NCI-H510A treated with DMSO at 0.1 percent for 48 hours (cell line): ENCODE measurements around the gene MEGF6.

Source experiments
- DNase-seq: peaks from one replicate; lab custom pipeline; 2025; lab: John Stamatoyannopoulos, UW

MEGF6 gene

GRCh38 chr1:3609769-3610526 lies 1.4 kb downstream of the MEGF6 start:
- DNase-seq: no peak

GRCh38 chr1:3609016-3609768 lies 2.1 kb downstream of the MEGF6 start:
- DNase-seq: no peak

GRCh38 chr1:3608154-3608553 lies 3.2 kb downstream of the MEGF6 start:
- no peak for DNase-seq

GRCh38 chr1:3607703-3608065 lies 3.6 kb downstream of the MEGF6 start:
- no peak for DNase-seq

GRCh38 chr1:3606779-3607702 lies 4.3 kb downstream of the MEGF6 start:
- DNase-seq: no peak

DNA sequence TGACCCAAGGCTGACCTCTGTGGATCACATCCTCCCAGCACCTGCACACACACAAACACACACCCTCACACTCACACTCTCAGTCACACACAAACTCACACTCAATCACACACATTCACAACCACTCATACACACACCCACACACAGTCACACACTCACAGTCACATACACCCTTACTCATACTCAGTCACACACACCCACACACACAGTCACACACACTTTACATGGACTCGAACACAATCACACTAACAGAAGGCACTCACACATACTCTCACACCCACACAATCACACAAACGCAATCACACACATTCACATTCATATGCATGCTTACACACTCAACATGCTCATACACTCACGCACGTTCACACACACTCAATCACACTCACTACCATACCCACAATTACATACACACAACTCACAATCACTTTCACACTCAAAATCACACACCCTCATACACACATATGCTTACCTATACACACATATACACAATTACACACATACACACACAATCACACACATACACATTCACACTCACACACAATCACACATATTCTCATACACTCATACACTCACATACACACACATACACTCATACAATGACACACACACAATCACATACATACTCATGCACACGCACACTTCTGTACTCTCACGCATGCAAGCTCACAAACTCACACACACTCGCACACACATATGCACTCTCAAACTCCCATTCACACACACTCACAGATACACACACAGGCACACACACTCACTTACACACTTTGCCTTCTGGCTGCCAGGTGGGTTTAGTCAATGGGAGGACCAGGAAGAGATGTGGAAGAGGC lies 6.1 kb downstream of the MEGF6 start:
- DNase-seq: no peak

DNA sequence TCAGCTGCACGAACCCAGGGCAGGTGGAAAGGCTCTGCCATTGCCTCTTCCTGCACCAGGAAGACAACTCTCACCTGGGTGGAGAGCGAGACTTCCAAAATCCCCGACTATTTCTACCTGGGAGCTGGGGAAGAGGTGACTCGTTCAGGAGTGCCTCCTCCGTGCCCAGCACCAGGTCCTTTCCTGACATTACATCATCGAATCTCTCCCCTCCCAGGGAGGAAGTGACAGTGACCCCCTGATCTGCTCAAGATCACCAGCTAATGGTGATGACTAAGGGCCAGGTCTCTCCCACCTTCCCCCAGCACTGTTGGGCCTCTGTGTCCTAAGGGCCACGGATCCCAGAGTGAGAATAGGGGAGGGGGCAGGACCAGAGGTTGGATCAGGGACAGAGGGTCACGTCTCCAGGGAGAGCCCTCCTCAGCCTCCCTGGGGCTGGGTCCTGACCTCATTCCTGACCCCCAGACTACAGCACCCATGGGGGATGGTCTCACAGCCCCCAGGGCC lies 6.8 kb downstream of the MEGF6 start:
- DNase-seq: no peak

GRCh38 chr1:3603571-3604467 lies 7.5 kb downstream of the MEGF6 start:
- DNase-seq: no peak

DNA sequence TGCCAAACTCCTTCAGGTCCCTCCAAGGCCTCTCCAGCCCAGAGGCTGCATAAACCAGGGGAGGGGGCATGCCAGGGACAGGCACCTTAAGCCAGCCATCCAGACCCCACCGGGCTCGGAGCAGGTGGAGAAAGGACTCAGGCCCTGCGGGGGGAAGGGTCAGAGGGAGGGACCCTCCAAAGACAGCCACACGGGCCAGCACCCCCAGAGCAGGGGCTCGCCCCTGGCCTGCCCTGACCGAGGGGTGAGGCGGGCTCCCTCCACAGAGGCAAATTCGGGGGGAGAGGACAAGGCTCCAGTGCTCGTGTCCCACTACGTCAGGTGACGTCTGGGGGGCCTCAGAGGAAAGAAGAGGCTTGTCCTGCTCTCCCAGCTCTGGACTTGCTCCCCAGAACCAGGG lies 8.2 kb downstream of the MEGF6 start:
- DNase-seq: no peak

GRCh38 chr1:3602375-3602774 lies 8.9 kb downstream of the MEGF6 start:
- no peak for DNase-seq

- DNase-seq: no peak
Observed at GRCh38 chr1:3601743-3602142, 9.6 kb downstream of the MEGF6 start.

- DNase-seq: no peak
Observed at GRCh38 chr1:3600354-3600753, 11.0 kb downstream of the MEGF6 start.

DNA sequence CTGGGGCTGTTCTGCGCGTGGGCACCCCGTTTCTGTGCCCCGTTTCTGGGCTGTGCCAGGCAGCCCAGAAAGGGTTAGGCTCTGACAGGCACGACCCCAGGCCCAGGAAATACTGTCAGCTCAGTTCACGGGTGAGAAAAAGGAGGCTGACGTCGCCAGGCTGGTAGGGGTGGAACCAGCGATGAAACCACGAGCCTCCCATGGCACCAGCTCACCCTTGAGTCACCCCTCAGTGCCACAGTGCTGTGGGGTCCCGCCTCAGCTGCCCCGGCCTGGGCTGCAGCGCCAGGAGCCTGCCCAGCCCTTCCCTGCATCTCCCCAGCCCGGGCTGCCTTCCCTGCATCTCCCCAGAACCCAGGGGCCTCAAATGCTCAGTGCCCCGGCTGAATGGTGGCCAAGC lies 11.5 kb downstream of the MEGF6 start:
- no peak for DNase-seq

DNA sequence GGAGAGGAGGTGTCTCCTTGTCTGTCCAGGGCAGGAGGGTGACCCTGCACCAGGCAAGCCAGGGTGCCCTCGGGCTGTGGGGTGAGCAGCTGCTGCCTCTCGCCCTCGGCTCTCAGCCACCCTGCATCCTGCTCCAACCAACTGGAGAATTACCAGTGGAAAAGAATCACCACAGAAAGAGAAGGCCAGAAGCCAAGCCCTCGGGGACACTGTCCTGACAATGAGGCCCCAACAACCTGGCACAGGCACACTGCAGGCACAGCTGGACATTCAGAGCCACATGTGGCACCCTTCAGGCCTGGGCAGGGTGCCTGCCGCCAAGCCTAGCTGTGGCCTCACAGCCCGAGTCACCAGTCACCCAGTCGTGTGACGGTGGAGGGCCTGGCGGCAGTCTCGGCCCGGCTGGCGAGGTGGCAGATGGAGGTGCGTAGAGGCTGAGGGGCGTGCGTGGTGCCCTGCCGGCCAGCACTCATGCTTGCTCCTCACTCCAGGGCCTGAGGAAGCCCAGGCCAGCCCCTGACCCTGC lies 12.0 kb downstream of the MEGF6 start:
- DNase-seq: no peak

DNA sequence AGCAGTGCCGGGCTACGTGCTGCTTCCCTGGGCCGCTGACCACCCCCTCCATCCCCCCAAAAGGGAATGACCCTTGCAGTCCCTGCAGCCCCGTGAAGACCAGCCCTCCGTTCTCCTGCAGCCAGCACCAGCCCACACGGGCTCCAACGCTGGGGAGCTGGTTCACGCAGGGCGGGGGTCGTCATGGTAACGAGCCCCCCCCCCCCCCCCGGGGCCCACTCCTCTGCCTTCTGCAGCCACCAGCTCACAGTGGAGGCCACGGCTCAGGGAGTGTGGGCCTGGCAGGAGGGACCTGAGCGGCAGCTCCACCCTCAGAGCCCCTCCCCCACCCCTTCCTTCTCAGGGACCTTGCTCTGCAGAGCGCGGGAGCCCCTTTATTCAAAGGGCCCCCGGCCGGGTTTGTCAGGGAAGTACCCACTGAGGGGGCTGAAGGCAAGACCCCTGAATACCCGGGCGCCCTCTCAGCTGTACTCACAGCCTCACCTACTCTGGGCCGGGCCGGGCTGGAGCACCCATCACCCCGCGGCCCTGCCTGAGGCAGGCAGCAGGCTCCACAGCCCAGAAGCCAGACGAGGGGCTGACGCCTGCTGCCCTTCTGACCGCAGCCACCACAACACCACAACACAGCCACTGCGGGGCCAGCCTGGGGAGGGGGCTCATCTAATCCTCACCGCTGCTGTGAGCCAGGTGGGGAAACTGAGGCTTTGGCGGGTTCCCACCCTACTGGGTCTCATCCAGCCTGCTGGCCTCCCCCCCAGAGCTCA lies 12.6 kb downstream of the MEGF6 start:
- DNase-seq: no peak

DNA sequence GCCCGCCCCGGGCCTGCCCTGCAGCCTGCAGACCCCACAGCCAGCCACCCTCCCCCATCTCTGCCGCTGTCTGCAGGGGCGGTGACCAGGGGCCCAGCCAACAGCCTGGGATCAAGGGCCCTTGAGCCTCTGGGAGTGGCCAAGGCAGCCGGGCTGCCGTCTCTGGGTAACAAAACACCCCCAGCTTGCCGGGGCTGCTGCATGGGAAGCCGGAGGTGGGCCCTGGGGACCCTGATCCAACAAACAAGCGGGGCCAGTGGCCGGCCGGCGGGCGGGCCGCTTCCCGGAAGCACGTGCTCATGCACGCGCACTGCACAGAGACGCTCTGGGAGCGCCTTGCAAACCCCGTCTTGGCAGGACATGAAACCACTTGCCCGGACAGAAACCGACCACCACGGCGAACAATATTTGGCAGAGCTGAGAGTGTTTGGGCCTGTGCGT lies 13.2 kb downstream of the MEGF6 start:
- no peak for DNase-seq

DNA sequence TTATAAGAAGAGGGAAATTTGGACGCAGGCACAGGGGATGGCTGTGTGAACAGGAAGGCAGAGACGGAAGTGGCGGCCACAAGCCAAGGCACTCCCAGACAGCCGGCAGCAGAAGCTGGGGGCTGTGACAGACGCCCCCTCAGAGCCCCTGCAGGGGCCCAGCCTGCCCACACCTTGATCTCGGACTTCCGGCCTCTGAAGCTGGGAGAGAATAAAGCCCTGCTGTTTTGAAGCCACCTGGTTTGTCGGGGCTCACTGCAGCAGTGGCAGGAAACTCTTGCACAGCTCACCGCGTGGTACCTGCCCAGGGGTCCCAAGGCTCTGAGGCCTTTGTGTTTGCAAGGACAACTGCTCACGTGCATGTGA lies 13.7 kb downstream of the MEGF6 start:
- DNase-seq: no peak

DNA sequence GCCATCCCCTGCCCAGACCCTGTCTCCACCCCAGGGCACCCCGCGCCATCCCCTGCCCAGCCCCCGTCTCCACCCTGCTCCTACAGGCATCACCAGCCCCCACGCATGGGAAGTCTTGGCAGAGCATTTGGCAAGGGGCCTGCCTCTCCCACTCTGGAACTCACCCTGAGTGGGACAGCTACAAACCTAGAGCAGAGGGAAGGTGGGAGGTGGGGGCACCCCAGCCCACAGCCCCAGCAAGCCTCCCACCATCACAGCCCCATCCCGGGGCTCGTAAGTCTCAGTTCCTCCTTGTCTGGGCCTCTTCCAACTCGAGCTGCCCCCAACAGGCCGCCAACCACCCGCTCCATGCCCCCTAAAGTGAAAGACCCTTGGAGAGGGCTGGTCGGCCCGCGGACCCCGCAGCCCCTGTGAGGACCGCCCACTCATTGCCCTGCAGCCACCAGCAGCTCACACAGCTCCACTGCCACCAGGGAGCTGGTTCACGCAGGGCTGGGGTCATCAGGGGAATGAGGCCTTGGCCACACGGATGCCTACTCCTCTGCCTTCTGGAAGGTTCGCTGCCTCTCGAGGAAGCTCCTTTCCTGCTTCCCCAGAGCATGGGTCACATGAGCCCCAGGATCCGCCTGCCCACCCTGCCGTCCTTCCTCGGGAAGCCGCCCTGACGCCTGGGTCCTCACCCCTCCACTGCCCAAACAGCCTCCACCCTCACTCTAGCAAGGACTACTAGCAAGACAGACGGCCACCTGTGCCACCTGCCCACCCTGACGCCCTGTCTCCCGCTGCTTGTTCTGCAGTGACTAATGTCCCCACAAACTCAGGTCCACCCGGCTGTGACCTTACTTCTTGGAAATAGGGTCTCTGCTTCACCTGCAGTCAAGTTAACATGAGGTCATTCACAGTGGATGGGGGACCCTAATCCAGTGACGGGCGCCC lies 14.4 kb downstream of the MEGF6 start:
- no peak for DNase-seq
